Breast epithelium (tissue), 4 donors: ENCODE measurements around the gene CMKLR1. TPM values are rescaled to one million over a fixed set of nuclear protein-coding genes. Genes with fewer than 3 reads are reported as not detected.

Experiments
- DNase-seq, 2 donors: peaks; one replicate each; pipeline ENCODE4 v3.0.0-alpha.2; 2019; ENCODE audit warnings: low spot score in 2 of 2
- H3K27ac ChIP-seq, 2 donors: fragments of 200-600 bp; sonication (generic) in 1 of 2; one replicate each; pipeline ENCODE4 v1.5.1; 2016 to 2019; ENCODE audit warnings: mild to moderate bottlenecking in 1 of 2
- H3K27me3 ChIP-seq, 2 donors: fragments of 200-600 bp; sonication (generic) in 1 of 2; one replicate each; pipeline versions ENCODE4 v1.5.1 to v1.6.0; 2017 to 2019; ENCODE audit warnings: control low read depth in 1 of 2, mild to moderate bottlenecking in 1 of 2
- H3K36me3 ChIP-seq: fragments of 200-600 bp; one replicate; pipeline ENCODE4 v1.5.1; 2019
- H3K4me1 ChIP-seq, 2 donors: fragments of 200-600 bp; sonication (generic); one replicate each; pipeline ENCODE4 v1.5.1; 2016 to 2019; ENCODE audit warnings: control low read depth in 1 of 2
- H3K4me3 ChIP-seq, 3 donors: fragments of 200-600 bp; sonication (generic); 1 replicate in 2 of 3; 2 replicates in 1 of 3; pipeline ENCODE4 v1.5.1; 2016 to 2019; ENCODE audit warnings: mild to moderate bottlenecking in 3 of 3, moderate library complexity in 2 of 3
- H3K9me3 ChIP-seq, 2 donors: fragments of 200-600 bp; sonication (generic) in 1 of 2; one replicate each; pipeline ENCODE4 v1.5.1; 2016 to 2019; ENCODE audit warnings: control low read depth in 1 of 2
- CTCF ChIP-seq, 3 donors: fragments of 450-650 bp; IDR thresholded peaks; one replicate each; pipeline ENCODE4 v1.5.1; 2016 to 2017; ENCODE audit warnings: antibody characterized with exemption in 3 of 3, mild to moderate bottlenecking in 3 of 3, moderate library complexity in 3 of 3
- POLR2A ChIP-seq: fragments of 450-650 bp; IDR thresholded peaks from one replicate; pipeline ENCODE4 v1.6.1; 2016; ENCODE audit warnings: antibody characterized with exemption, mild to moderate bottlenecking, moderate library complexity
- POLR2AphosphoS5 ChIP-seq, 3 donors: sonication (generic); formaldehyde crosslinking; IDR thresholded peaks; one replicate each; pipeline ENCODE4 v1.6.1; 2017; ENCODE audit warnings: antibody characterized with exemption in 3 of 3
- intact Hi-C: fragments of 100-400 bp; cut with DNase I; formaldehyde crosslinking; loops from one replicate; pipeline ENCODE4 v1.15.1; 2023; ENCODE audit warnings: low total_unique reads
- total RNA-seq, 3 donors: library from RNA; depleted of rRNA; stranded (reverse); fragments of >200 nt; gene quantifications; one replicate each; pipeline ENCODE4 v1.1.0, GENCODE V29; 2016

Gene CMKLR1
- total RNA-seq, 3 donors from 2014 or later: 4.9 to 30.2 (median 9.1) TPM

DNA sequence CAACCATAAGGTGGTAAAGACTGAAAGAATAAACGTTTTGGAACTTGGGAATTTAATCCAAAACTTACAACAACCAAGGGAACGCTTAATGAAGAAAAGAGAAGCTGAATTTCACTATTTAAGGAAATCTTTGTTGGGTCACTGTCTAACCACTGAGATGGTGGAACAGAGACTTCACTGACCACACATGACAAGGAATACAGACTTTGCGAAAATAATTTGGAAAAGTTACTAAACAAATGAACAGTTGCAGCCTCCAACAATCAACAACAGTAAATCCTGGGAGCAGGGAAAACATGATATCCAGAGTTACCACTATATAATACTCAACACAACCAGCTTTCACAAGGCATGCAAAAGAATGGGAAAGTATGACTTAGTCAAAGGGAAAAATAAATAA lies 79.1 kb downstream of the CMKLR1 start:
- no peak for DNase-seq
- no peak overlapping the region for H3K27ac ChIP-seq
- no peak overlapping the region for H3K4me3 ChIP-seq
- H3K9me3 ChIP-seq: peaks cover 18 to 25% of the 10 kb centered on the region in 2 donors
- no peaks in the 10 kb centered on the region for H3K36me3 ChIP-seq
- H3K4me1 ChIP-seq: no peaks in the 10 kb centered on the region
- TF ChIP-seq POLR2A: no peak
- TF ChIP-seq POLR2AphosphoS5 (IDR thresholded peaks at IDR 0.05): no peak
- no peak for TF ChIP-seq CTCF (IDR thresholded peaks at IDR 0.05)
- no peaks in the 10 kb centered on the region for H3K27me3 ChIP-seq
- intact Hi-C loops: no loop called here

- Histone ChIP-seq H3K27me3 (peaks cover 0 to 5% of the 10 kb centered on the region in 2 donors), H3K36me3 (no peaks in the 10 kb centered on the region), H3K4me3 (no peak overlapping the region), H3K4me1 (no peaks in the 10 kb centered on the region), H3K27ac (no peak overlapping the region), H3K9me3 (peaks cover 18 to 25% of the 10 kb centered on the region in 2 donors)
- no peak for DNase-seq
- intact Hi-C loops: no loop called here
- TF ChIP-seq CTCF (IDR thresholded peaks at IDR 0.05) (no peak), POLR2AphosphoS5 (IDR thresholded peaks at IDR 0.05) (no peak)
Observed at GRCh38 chr12:108257610-108258106, 81.5 kb downstream of the CMKLR1 start.

GRCh38 chr12:108257004-108257403 lies 82.1 kb downstream of the CMKLR1 start:
- Histone ChIP-seq H3K27me3 (peaks cover 0 to 5% of the 10 kb centered on the region in 2 donors), H3K27ac (no peak overlapping the region), H3K36me3 (no peaks in the 10 kb centered on the region), H3K4me1 (no peaks in the 10 kb centered on the region), H3K9me3 (peaks cover 18 to 25% of the 10 kb centered on the region in 2 donors), H3K4me3 (no peak overlapping the region)
- intact Hi-C loops: no loop called here
- no peak for DNase-seq
- TF ChIP-seq CTCF (IDR thresholded peaks at IDR 0.05): no peak
- no peak for TF ChIP-seq POLR2AphosphoS5 (IDR thresholded peaks at IDR 0.05)
- no peak for TF ChIP-seq POLR2A

DNA sequence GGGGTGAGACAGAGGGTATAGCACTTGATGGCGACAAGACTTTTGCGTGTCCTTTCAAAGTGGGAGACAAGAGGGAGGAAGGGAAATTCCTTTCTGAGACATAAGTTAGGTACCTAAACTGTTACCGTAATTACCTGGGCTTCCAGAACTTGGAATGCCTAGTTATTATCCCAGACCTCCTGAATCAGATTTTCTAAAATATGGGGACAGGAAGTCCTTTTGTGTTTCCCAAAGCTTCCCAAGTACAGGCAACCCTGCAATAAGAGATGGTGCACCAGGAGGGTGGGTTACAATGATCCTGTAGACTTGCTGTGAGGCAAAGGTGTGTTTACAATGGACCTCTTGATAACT lies 83.9 kb downstream of the CMKLR1 start:
- no peak for DNase-seq
- TF ChIP-seq POLR2AphosphoS5 (IDR thresholded peaks at IDR 0.05): no peak
- TF ChIP-seq CTCF (IDR thresholded peaks at IDR 0.05): no peak
- no peak for TF ChIP-seq POLR2A

DNA sequence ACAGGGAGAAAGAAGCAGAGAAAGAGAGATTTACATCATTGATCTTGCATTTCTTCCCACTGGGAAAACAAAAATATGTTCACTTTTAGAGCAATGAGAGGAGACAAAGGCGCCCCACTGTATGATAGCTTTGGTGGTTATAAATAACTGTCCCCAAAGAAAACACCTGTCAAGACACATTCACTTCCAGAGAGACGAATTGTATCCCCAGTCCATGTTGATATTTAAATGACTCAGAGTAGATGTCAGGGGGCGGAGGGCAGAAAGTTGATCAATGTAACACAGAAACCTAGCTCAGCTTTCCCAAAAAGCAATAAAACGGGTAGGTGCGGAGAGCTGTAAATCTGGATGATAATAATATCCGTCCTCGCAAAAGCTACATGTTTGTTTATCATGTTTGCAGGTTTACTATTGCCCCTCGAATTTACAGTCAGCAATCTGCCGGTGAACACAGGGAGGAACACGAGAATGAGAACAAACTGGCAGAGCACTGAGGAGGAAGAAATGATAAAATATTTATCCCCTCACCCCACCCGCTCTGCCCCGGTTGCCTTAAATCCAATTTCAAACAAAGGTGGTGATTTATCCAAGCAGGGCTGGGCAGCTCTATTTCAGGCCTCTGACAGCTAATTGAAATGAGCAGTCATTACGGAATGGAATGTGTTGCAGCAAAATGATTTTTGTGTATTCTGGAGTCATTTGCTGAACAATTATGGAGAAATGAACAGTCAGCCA lies 84.4 kb downstream of the CMKLR1 start:
- Histone ChIP-seq H3K27ac (no peak overlapping the region), H3K4me3 (no peak overlapping the region), H3K36me3 (no peaks in the 10 kb centered on the region), H3K4me1 (no peaks in the 10 kb centered on the region), H3K9me3 (peaks cover 5 to 8% of the 10 kb centered on the region in 2 donors), H3K27me3 (peaks cover 0 to 5% of the 10 kb centered on the region in 2 donors)
- intact Hi-C loops: no loop called here
- TF ChIP-seq CTCF (IDR thresholded peaks at IDR 0.05) (no peak), POLR2AphosphoS5 (IDR thresholded peaks at IDR 0.05) (no peak), POLR2A (no peak)
- DNase-seq: no peak

More for the DNA sequence above, 83.9 kb downstream of the CMKLR1 start:
- Histone ChIP-seq H3K4me3 (no peak overlapping the region), H3K36me3 (no peaks in the 10 kb centered on the region), H3K27me3 (peaks cover 0 to 5% of the 10 kb centered on the region in 2 donors), H3K27ac (no peak overlapping the region), H3K9me3 (peaks cover 5 to 14% of the 10 kb centered on the region in 2 donors), H3K4me1 (no peaks in the 10 kb centered on the region)
- intact Hi-C loops: no loop called here
